GM10847 (cell line): ENCODE results near the gene HOXA11.

Experiments
- POLR2A ChIP-seq: IDR thresholded peaks from 2 replicates; pipeline ENCODE4 v1.6.1; 2011; ENCODE audit not compliant: insufficient read length; ENCODE audit errors: extremely low read depth

HOXA11 gene

DNA sequence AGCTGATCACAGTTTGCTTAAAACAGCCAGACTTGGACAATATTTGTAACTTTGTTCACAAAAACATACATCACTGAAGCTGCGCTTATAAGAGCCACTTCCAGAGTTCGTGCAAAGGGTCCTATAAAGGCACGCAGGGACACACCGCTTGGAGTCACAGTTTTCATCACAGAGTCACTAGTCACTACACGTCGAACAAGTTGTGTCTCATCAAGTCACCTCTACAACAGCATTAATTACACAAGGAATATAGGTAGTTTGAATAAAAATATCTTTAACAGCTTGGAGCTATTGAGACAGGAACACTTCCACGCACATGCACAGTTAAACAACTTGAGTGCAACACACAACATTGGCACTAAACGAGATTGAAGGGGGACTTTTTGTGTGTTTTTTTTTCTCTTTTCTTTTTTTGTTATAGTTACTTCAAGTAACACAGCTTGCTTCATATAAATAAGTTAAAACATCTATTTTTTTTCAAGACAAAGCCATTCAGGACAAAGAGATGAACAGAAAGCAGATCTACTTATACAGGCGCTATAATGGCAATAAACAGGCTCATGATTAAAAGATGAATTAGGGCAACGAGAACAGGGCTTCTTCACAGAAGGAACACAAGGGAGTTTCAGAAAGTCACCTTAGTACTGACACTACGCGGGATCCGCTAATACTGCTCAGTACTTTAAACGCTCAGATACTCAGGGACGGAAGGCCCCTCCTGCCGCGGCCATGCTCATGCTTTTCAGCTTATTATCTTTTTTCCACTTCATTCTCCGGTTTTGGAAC is 43.7 kb downstream of the HOXA11 start:
- no peak for TF ChIP-seq POLR2A

DNA sequence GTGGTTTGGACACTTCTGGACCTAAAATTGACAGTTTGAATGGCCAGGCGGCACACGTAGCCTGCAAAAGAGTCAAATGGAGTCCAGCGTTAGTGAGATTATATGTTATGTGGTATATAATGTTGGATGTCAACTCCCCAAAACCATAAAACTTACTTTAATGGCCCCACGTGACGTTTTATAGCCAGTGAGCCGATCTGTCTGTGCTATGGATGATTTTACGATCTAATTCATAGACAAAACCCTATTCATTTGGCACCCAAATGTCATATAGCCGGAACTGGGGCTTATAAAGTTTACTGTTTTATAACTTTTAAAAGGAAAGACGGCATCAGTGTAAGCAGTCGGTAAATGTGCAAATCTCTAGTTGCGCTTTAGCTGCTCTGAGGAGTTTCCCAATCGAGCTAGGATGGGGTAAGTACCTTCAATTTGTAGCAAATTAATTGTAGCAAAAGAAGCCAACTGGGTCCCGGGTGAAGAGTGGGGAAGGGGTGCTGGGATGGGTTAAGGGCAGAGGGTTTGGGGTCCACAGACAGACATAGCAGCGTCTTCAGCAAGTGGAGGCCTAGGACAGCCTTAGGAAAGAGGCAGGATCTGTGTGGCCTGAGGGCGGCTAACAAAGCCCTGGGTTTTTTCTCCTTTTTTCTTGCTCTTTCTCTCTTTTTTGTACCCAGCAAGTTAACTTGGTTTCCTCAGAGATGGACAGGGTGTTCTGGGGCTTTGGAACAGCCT is 44.7 kb downstream of the HOXA11 start:
- TF ChIP-seq POLR2A = no peak

DNA sequence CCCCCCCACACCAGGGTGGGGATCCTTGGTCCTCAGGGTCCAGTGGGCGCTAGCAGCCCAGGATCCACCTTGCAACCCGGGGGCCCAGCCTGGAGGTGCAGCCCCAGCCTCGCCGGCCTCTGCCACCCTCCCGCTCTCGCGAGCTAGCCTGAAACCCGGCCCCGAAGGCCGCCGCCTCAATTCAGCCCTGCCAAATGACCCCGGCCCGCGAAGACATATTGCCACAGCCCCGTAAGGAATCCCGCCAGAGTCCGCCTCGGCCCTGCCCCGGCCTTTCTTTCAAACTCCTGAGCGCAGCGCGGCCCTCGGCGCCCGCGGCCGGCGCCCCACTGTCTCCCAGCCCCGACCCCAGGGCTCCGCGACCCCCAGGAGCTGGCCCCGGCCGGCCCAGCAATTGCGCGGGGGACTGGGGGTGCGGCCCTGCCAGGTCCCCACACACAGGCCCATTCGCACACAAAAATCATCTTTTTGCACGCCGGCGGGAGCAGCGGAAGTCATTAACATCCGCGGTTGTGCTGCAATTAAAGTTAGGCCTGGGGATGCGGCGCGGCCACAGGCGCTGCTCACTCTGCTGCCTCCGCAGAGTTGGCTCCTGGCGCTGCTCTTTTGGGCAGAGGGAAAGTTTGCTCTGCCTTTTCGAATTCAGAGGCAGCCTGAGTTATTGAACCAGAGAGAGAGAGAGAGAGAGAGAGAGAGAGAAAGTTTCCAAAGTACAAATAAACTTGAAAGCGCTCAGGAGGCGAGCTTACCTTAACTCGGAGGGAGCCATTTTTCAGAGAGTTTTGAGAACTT is 45.5 kb downstream of the HOXA11 start:
- no peak for TF ChIP-seq POLR2A

DNA sequence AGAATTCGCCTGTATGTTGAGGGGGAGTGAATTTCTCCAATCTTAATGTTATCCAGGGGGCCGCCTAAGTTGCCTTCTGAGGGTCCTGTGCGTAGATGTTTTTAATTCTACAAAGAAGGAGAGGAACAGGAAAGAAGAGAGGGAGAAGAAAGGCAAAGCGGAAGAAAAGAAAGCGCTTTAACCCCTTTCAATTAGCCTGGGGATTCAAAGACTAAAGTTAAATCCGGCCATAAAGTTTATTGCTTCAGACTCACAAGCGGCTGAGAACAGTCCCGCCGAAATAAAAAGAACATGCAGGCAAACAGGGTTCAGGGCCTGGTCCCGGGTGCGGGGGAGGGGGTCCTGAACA is 46.1 kb downstream of the HOXA11 start:
- no peak for TF ChIP-seq POLR2A

DNA sequence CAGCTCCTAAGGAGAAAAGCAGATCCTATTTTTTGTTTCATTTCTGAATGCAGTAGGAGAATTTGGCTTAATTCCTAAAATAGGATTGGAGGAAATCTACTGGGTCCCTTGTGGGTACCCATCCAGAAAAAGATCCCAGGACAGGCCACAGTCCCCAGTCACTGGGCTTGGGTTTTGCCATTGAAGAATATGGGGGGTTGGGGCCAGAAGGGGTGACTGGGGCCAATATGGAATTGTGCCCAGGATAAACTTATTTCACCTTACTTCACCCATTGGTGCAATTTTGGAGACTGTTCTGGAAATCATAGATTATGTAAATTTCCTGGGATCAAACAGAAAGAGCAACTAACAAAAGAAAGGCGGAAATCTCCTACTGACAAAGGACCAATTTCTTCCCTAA is 46.6 kb downstream of the HOXA11 start:
- TF ChIP-seq POLR2A = no peak

DNA sequence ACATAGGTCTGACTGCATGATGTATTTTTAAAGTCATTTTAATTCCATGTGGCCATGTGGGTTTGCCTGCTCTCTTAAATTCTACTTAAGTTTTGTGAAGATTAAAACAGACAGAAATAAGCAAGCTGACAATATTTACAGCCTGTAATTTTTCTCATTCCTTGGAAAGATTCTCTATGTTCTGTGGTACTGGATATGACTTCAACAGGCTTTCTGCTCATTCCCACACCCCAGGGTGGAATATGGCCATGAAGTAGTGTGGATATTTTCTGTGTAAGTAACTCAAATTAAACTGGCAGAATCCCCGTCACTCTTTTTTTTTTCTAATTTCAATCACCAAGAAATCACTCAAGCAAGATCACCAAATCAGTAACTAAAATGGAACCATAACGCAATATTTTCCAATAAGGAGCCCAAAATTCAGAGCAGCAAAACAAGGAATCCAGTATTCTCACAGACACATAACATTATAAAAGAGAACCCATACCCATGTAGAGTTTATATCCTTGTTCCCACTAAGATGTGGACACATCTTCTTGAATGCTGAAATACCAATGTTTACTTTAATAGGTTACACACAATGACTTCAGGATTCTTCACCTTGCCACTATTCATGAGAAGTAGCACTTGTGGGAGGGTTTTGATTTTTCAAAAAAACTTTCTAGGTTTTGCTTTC is 47.3 kb downstream of the HOXA11 start:
- no peak for TF ChIP-seq POLR2A

DNA sequence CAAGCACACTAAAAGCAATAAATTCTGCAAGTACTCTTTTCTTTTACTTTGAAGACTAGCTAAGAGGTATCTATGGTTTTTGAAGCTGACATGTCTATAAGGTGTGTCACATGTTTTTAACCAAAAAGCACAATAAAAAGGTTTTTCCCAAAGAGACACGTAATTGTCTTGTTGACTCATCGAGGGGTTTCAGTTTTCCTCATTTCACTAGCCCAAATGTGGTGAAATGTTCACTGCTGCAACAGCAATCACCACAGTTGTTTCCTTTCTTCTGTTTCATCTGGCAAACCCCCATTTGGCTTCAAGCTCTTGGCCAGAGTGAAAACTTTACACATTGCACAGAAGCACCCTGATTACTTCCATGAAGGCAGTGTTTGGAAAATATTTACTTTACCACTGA is 50.6 kb downstream of the HOXA11 start:
- no peak for TF ChIP-seq POLR2A

DNA sequence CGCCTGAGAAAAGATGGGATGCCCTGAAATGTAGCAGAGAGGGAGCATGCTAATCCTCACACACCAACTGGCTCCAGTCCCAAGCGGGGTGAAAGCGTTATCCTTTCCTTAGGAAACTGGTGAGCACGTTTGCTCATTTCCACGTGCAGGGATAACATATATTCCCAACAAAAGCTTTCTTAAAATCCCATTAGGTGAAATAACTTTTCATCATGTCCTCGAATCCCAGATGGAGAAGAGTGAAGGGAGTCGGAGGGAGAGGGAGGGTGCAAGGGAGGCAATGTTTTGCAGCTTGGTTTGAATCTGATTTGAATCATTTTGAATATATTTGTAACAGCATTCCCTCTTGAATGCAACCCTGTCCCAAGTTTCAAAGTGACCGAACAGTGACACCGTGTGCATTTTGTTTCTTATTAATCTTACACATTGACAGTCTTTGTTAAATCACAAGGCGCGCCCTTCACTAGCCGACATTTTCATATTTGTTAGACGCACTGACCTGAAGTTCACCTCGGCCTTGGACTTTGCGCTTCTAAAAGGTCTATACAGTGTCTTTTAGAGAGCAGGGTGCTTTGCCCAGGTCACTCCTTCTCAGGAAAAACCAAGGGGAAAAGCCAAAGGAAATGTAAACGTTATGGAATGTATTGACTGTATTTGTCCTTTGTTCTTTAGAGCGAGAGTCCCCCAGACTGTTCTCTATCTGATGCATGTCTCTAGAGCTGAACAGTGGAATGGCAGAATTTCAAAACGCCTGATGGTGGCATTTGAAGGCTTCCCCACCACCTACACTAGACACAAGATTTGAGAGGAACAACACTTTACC is 51.4 kb downstream of the HOXA11 start:
- no peak for TF ChIP-seq POLR2A

DNA sequence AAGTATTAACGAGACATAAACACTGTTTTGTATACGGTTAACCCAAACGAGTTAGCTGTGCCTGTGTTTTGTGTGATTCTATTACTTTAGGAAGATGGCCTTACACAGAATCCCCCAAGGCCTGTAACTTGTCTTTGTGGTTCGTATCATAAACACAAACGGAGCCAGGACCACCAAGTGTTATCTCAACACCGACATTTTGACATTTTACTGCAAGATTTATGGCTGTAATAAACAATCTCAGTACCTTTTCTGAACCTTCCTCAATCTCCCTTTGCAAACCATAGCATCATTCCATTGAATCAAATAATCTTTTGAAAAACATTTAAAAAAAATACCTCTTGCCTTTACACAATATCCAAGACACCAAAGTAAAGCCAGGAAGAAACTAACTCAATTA is 52.1 kb downstream of the HOXA11 start:
- no peak for TF ChIP-seq POLR2A

DNA sequence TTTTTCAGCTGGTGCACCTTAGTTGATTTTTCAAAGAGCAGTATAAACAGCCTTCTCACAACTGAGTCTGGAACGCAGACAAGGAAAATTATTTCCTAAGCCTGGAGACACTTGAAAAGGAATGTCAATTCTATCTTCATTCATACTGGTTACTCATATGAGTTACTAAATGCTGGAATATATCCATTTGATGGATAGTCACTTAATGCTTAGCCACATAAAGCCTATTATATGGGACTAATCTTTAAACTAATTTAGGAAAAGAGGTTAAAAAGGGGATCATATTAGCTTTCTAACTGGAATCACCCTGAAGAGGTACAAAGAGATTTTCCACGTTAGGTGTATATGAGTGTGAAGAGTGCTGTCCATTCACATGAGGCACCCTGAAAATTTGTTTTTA is 52.8 kb downstream of the HOXA11 start:
- no peak for TF ChIP-seq POLR2A

DNA sequence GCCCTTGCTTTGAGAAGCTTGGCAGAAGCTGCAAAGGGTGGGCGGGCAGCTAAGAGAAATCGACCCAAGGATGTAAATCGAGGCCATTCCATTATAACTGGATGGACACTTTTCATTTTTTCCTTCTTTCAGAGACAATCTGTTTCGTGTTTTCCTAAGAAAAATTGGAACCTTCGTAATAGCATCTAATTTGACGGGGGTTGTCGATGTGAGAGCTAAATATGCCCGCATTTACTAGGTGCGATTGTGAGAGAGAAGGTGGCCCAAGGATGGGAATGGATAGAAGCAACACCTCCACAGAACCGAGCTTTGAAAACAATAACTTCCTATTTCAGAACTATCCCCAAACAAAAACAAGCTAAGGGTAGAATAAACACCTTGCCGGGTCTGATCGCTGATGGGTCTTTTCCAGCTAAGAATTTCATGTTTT is 53.6 kb downstream of the HOXA11 start:
- no peak for TF ChIP-seq POLR2A
